HCT116 (cell line): ENCODE results near the gene NET1.

ENCODE experiments used
- CEBPB ChIP-seq: IDR thresholded peaks from 2 replicates; pipeline ENCODE4 v1.6.1; 2012; ENCODE audit warnings: low read depth
- CTCF ChIP-seq, 3 experiments: fragments of 200-600 bp in 1 of 3; sonication (generic) in 1 of 3; IDR thresholded peaks in 2 of 3; conservative IDR thresholded peaks in 1 of 3; 2 replicates each; pipeline ENCODE4 v1.5.1; 2012 to 2017; ENCODE audit warnings: low read depth in 2 of 3, low read length in 2 of 3, antibody characterized with exemption in 1 of 3, borderline replicate concordance in 1 of 3, control low read depth in 1 of 3, mild to moderate bottlenecking in 1 of 3, mixed read lengths in 1 of 3, mixed run types in 1 of 3, moderate library complexity in 1 of 3; ENCODE audit not compliant: insufficient read depth in 1 of 3
- EGR1 ChIP-seq: IDR thresholded peaks from 2 replicates; pipeline ENCODE4 v1.6.1; 2012; ENCODE audit warnings: low read depth
- EZH2 ChIP-seq: fragments of 200-600 bp; sonication (generic); IDR thresholded peaks from 2 replicates; pipeline ENCODE4 v1.6.1; 2017; ENCODE audit warnings: antibody characterized with exemption, mixed run types
- POLR2AphosphoS5 ChIP-seq: IDR thresholded peaks from 2 replicates; pipeline ENCODE4 v1.6.1; 2011; ENCODE audit warnings: mild to moderate bottlenecking, low read depth, low read length, moderate library complexity

- TF ChIP-seq EGR1, result no peak
- no peak for TF ChIP-seq CTCF (IDR thresholded peaks at IDR 0.05 in 2 of 3, conservative IDR thresholded peaks at IDR 0.05 in 1 of 3; ENCODE audit: borderline replicate concordance in 1 of 3, insufficient read depth in 1 of 3, low read depth in 2 of 3, low read length in 2 of 3)
- no peak for TF ChIP-seq CEBPB
- TF ChIP-seq POLR2AphosphoS5, result no peak
- TF ChIP-seq EZH2, result no peak
Observed at GRCh38 chr10:5467634-5468255, 55.4 kb downstream of the NET1 start.
